ENCODE results near the gene POMP. TPM values are rescaled to one million over a fixed set of nuclear protein-coding genes. Genes with fewer than 3 reads are reported as not detected.

The POMP gene
- total RNA-seq, 1 donor from 2014 or later: 98.9 TPM

- H3K79me2 ChIP-seq (ENCODE audit: low read depth): peaks cover 79% of the 10 kb centered on the region
- H3K4me1 Mint-ChIP-seq: peaks cover 28% of the 10 kb centered on the region
- peak overlapping the region; percentile 93 for H3K27ac Mint-ChIP-seq
- H3K36me3 ChIP-seq: peaks cover 3% of the 10 kb centered on the region
- no peak overlapping the region for H3K27ac ChIP-seq
- H3K9ac ChIP-seq: peak overlapping the region; percentile 73
- peak overlapping the region; percentile 98 for H3K4me3 Mint-ChIP-seq
- no peaks in the 10 kb centered on the region for H3K9me3 Mint-ChIP-seq
- H2AFZ ChIP-seq (replicated peaks): no peak overlapping the region
- H3K27me3 ChIP-seq: no peaks in the 10 kb centered on the region
- H3K4me1 ChIP-seq: peaks cover 14% of the 10 kb centered on the region
- peak overlapping the region; percentile 84 for H3K4me2 ChIP-seq
- H3F3A ChIP-seq (ENCODE audit: low read depth): peaks cover 4% of the 10 kb centered on the region
- H3K27me3 Mint-ChIP-seq (ENCODE audit: insufficient read depth, low read depth): peaks cover 2% of the 10 kb centered on the region
- H3K4me3 ChIP-seq: peak overlapping the region; percentile 82
- DNase-seq (ENCODE audit: low spot score): peak; percentile 15
- peaks cover 42% of the 10 kb centered on the region for H4K20me1 ChIP-seq (ENCODE audit: low read depth)
- no peaks in the 10 kb centered on the region for H3K9me3 ChIP-seq (ENCODE audit: low read depth)
- H3K36me3 Mint-ChIP-seq: peaks cover 2% of the 10 kb centered on the region
- TF ChIP-seq EZH2phosphoT487 (IDR thresholded peaks at IDR 0.05) (no peak), EZH2 (IDR thresholded peaks at IDR 0.05) (no peak), CTCF (IDR thresholded peaks at IDR 0.05) (no peak)
Measured at GRCh38 chr13:28657784-28658538, 969 bp upstream of the POMP start.

- peaks cover 79% of the 10 kb centered on the region for H3K79me2 ChIP-seq (ENCODE audit: low read depth)
- H3K36me3 ChIP-seq: peaks cover 4% of the 10 kb centered on the region
- peak overlapping the region; percentile 82 for H3K4me3 ChIP-seq
- Mint-ChIP-seq H3K9me3 (no peaks in the 10 kb centered on the region), H3K27ac (peak overlapping the region; percentile 93), H3K36me3 (peaks cover 2% of the 10 kb centered on the region), H3K4me3 (peak overlapping the region; percentile 98), H3K4me1 (peaks cover 28% of the 10 kb centered on the region), H3K27me3 (ENCODE audit: insufficient read depth, low read depth) (peaks cover 2% of the 10 kb centered on the region)
- peaks cover 4% of the 10 kb centered on the region for H3F3A ChIP-seq (ENCODE audit: low read depth)
- H3K27me3 ChIP-seq: no peaks in the 10 kb centered on the region
- peak overlapping the region; percentile 75 for H2AFZ ChIP-seq (replicated peaks)
- H3K9ac ChIP-seq: peak overlapping the region; percentile 73
- H4K20me1 ChIP-seq (ENCODE audit: low read depth): peaks cover 42% of the 10 kb centered on the region
- DNase-seq (ENCODE audit: low spot score): no peak
- H3K27ac ChIP-seq: no peak overlapping the region
- no peaks in the 10 kb centered on the region for H3K9me3 ChIP-seq (ENCODE audit: low read depth)
- peak overlapping the region; percentile 84 for H3K4me2 ChIP-seq
- TF ChIP-seq CTCF (IDR thresholded peaks at IDR 0.05) (no peak), EZH2phosphoT487 (IDR thresholded peaks at IDR 0.05) (no peak)
- peaks cover 14% of the 10 kb centered on the region for H3K4me1 ChIP-seq
Measured at GRCh38 chr13:28658539-28658795, 463 bp upstream of the POMP start.

GRCh38 chr13:28659621-28659970 lies 666 bp downstream of the POMP start:
- no peak overlapping the region for H2AFZ ChIP-seq (replicated peaks)
- H3K4me1 ChIP-seq: peaks cover 14% of the 10 kb centered on the region
- H3K27me3 Mint-ChIP-seq (ENCODE audit: insufficient read depth, low read depth): peaks cover 2% of the 10 kb centered on the region
- peaks cover 42% of the 10 kb centered on the region for H4K20me1 ChIP-seq (ENCODE audit: low read depth)
- peaks cover 3% of the 10 kb centered on the region for H3K36me3 Mint-ChIP-seq
- peak overlapping the region; percentile 82 for H3K4me3 ChIP-seq
- H3F3A ChIP-seq (ENCODE audit: low read depth): peaks cover 4% of the 10 kb centered on the region
- H3K9me3 ChIP-seq (ENCODE audit: low read depth): no peaks in the 10 kb centered on the region
- TF ChIP-seq EZH2phosphoT487 (IDR thresholded peaks at IDR 0.05) (no peak), EZH2 (IDR thresholded peaks at IDR 0.05) (no peak), CTCF (IDR thresholded peaks at IDR 0.05) (no peak)
- peak overlapping the region; percentile 73 for H3K9ac ChIP-seq
- peaks cover 14% of the 10 kb centered on the region for H3K36me3 ChIP-seq
- H3K27ac ChIP-seq: no peak overlapping the region
- peak overlapping the region; percentile 79 for H3K27ac Mint-ChIP-seq
- H3K79me2 ChIP-seq (ENCODE audit: low read depth): peaks cover 83% of the 10 kb centered on the region
- peaks cover 28% of the 10 kb centered on the region for H3K4me1 Mint-ChIP-seq
- no peak for DNase-seq (ENCODE audit: low spot score)
- peak overlapping the region; percentile 84 for H3K4me2 ChIP-seq
- H3K9me3 Mint-ChIP-seq: no peaks in the 10 kb centered on the region
- H3K27me3 ChIP-seq: no peaks in the 10 kb centered on the region
- peak overlapping the region; percentile 98 for H3K4me3 Mint-ChIP-seq
